Heart right ventricle (tissue), 16 donors: ENCODE measurements around the gene IL12A. TPM values are rescaled to one million over a fixed set of nuclear protein-coding genes. Genes with fewer than 3 reads are reported as not detected.

Source experiments
- ATAC-seq, 8 donors: fragments of 200-7000 bp; cut with Tn5 transposase; one replicate each; pipeline ENCODE4 v1.9.1; 2020; ENCODE audit warnings: mild to moderate bottlenecking in 8 of 8, moderate library complexity in 8 of 8, moderate number of reproducible peaks in 1 of 8
- DNase-seq, 2 donors: peaks; one replicate each; pipeline ENCODE4 v3.0.0-alpha.2; 2020
- H3K27ac ChIP-seq, 10 donors: fragments of 200-600 bp; sonication (generic) in 2 of 10; one replicate each; pipeline versions ENCODE4 v1.5.0 to v1.8.0; 2020 to 2022; ENCODE audit warnings: mild to moderate bottlenecking in 3 of 10
- H3K27me3 ChIP-seq, 7 donors: fragments of 200-600 bp; one replicate each; pipeline ENCODE4 v1.8.0; 2021 to 2022; ENCODE audit warnings: mild to moderate bottlenecking in 2 of 7
- H3K36me3 ChIP-seq, 9 donors: fragments of 200-600 bp; sonication (generic) in 1 of 9; one replicate each; pipeline versions ENCODE4 v1.5.0 to v1.8.0; 2020 to 2022; ENCODE audit warnings: mild to moderate bottlenecking in 2 of 9
- H3K4me1 ChIP-seq, 9 donors: fragments of 200-600 bp; sonication (generic) in 1 of 9; one replicate each; pipeline versions ENCODE4 v1.5.0 to v1.8.0; 2020 to 2022; ENCODE audit warnings: mild to moderate bottlenecking in 4 of 9
- H3K4me3 ChIP-seq, 10 donors: fragments of 200-600 bp; sonication (generic) in 2 of 10; one replicate each; pipeline versions ENCODE4 v1.5.0 to v1.8.0; 2020 to 2022; ENCODE audit warnings: mild to moderate bottlenecking in 7 of 10, moderate library complexity in 2 of 10
- H3K9me3 ChIP-seq, 11 donors: fragments of 200-600 bp in 10 of 11; sonication (generic) in 2 of 11; one replicate each; pipeline versions ENCODE4 v1.5.0 to v1.8.0; 2013 to 2022; ENCODE audit warnings: mild to moderate bottlenecking in 2 of 11, control low read depth in 1 of 11, moderate library complexity in 1 of 11
- CTCF ChIP-seq, 9 donors: fragments of 200-600 bp; sonication (generic) in 2 of 9; IDR thresholded peaks; one replicate each; pipeline versions ENCODE4 v1.5.0 to v1.8.0; 2021 to 2022; ENCODE audit warnings: antibody characterized with exemption in 9 of 9, mild to moderate bottlenecking in 5 of 9, moderate library complexity in 1 of 9
- WGBS, 2 donors: extraction: QIAGEN DNeasy Blood & Tissue Kit; methylation state at CpG; one replicate each; pipeline ENCODE4 v1.1.7; 2013; ENCODE audit warnings: inconsistent platforms in 1 of 2; 5-methylcytosine and 5-hydroxymethylcytosine counted together
- intact Hi-C, 10 donors: fragments of 100-400 bp; cut with DNase I; formaldehyde crosslinking; loops; one replicate each; pipeline versions ENCODE4 v1.11.1 to v1.14.2; 2022
- polyA plus RNA-seq, 2 donors: library from polyadenylated mRNA; stranded (reverse); fragments of 200-250 nt; gene quantifications; one replicate each; pipeline ENCODE4 v1.2.3, GENCODE V29; 2013
- total RNA-seq, 10 donors: library from RNA; stranded (reverse); fragmentation: NEBNext Ultra II Directional in 3 of 10; extraction: Animal tissue kit (Norgen Biotek cat#: 25700) in 3 of 10; gene quantifications; one replicate each; pipeline versions ENCODE4 v1.2.1 to v1.2.4, GENCODE V29; 2021 to 2023
- donor health status: Arrhythmogenic right ventricular cardiomyopathy.
- donor health status: ischemic (EF 13 %, LVEDD 7.1; RV severe dilation, severe dysfunction).
- donor health status: healthy with polysubstance abuse.
- donor health status: DM: no; HTN: yes; CAD: no.
- donor health status: DM: no; HTN: no; CAD: no.
- donor health status: ischemic (EF 25% LVEDD 6.9; RV normal size, moderate dysfunction).
- donor health status: ischemic (EF 25% LVEDD 5.7; RV mildly dilated, moderate dysfunction).
- donor health status: healthy.
- donor health status: DM: yes; HTN: yes; CAD: no.
- donor health status: Ischemic cardiomyopathy.
- donor health status: ischemic (EF 35%, LVEDD 5.7; RV mildly dilated, moderate dysfunction).
- donor health status: nonischemic (EF 11% LVEDD 7.7; RV severe dilation, severe dysfunction).
- donor health status: DM: yes; HTN: yes; CAD: no.
- donor health status: PGD.
- donor health status: ischemic (EF 29% LVEDD 5.4; RV normal size, mild dysfunction).
- donor health status: nonischemic (EF 23%, LVEDD 6.1; RV moderate dilation, normal function).

IL12A gene
- total and polyA plus RNA-seq, 12 donors: 0.53 to 2.3 (median 0.97) TPM; not detected in 1

DNA sequence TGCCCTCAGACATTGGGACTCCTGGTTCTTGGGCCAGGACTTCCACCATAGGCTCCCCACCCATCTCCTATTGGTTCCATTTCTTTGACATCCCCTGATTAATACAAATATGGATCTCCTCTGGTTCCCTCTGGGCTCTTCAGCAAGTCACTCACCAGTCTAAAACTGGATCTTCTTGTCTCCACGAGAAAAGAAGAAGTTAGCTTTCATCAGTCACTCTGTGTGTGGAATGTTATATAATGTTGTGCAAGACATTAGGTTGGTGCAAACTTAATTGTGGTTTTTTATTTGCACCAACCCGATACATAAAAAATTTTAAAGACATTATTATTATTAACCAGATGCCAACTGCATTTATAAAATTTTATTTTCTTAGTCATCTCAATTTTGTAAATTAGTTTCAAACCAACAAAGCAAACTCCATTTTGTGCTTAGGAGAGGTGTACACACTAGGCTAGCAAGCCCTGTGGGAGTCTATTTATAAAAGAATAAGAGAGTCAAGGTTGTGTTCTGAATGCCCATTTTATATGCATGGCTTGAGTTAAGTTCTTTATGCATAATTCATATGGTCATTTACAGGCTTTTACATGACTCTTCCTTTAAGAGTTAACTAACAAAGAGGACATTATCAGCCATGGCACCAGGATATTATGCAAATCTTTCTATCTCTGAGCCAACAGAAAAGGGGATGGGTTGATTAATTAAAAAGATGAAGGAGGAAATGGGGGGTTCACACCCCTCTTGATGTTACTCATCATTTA, 35.1 kb upstream of the IL12A start:
- H3K36me3 ChIP-seq: no peaks in the 10 kb centered on the region
- no peak overlapping the region for H3K4me3 ChIP-seq
- no peak for TF ChIP-seq CTCF (IDR thresholded peaks at IDR 0.05)
- H3K27me3 ChIP-seq: no peaks in the 10 kb centered on the region
- DNase-seq (no peak), ATAC-seq (no peak)
- peaks cover 0 to 11% (median 0%) of the 10 kb centered on the region in 11 donors for H3K9me3 ChIP-seq
- intact Hi-C loops: no loop called here
- peaks cover 0 to 4% (median 0%) of the 10 kb centered on the region in 9 donors for H3K4me1 ChIP-seq
- no peak overlapping the region for H3K27ac ChIP-seq
- WGBS, 2 donors: 70 to 78% methylated on average over 2 of the region's 2 CpGs

- intact Hi-C loops: no loop called here
- no peak for ATAC-seq
- no peaks in the 10 kb centered on the region for H3K36me3 ChIP-seq
- 79 to 81% methylated on average over 11 of the region's 11 CpGs for WGBS, 2 donors
- DNase-seq: no peak
- H3K27ac ChIP-seq: no peak overlapping the region
- H3K4me3 ChIP-seq: no peak overlapping the region
- no peaks in the 10 kb centered on the region for H3K4me1 ChIP-seq
- no peak for TF ChIP-seq CTCF (IDR thresholded peaks at IDR 0.05)
- peaks cover 0 to 11% (median 0%) of the 10 kb centered on the region in 11 donors for H3K9me3 ChIP-seq
- H3K27me3 ChIP-seq: no peaks in the 10 kb centered on the region
Observed at GRCh38 chr3:159960188-159961148, 28.2 kb upstream of the IL12A start.

GRCh38 chr3:159964166-159964973, 24.3 kb upstream of the IL12A start:
- Histone ChIP-seq H3K4me3 (no peak overlapping the region), H3K36me3 (no peaks in the 10 kb centered on the region), H3K4me1 (no peaks in the 10 kb centered on the region), H3K27ac (no peak overlapping the region), H3K27me3 (no peaks in the 10 kb centered on the region), H3K9me3 (no peaks in the 10 kb centered on the region)
- DNase-seq: no peak
- intact Hi-C loops: no loop called here
- no peak for TF ChIP-seq CTCF (IDR thresholded peaks at IDR 0.05)
- 84 to 87% methylated on average over 7 of the region's 7 CpGs for WGBS, 2 donors
- ATAC-seq: no peak

DNA sequence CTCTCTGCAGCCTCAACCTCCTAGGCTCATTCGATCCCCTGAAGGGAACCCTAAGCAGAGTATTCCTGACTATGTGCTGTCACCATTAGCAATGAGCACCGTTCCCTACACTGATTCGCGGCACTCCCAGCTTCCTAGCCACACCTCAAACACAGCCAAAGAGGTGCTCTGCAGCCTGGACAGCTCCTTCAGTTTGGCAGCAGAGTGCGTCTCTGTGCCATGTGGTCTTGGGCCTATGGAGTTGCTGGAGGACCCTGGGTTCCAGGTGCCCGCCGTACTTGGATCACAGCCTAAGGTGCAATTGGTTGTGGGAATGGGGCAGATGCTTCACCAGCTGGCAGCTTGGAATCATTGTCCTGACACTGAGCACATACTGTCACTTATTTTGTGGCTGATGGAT, 17.3 kb upstream of the IL12A start:
- no peaks in the 10 kb centered on the region for H3K9me3 ChIP-seq
- no peak for DNase-seq
- ATAC-seq: no peak
- no peaks in the 10 kb centered on the region for H3K36me3 ChIP-seq
- H3K4me3 ChIP-seq: no peak overlapping the region
- H3K27ac ChIP-seq: no peak overlapping the region
- peaks cover 0 to 7% (median 0%) of the 10 kb centered on the region in 9 donors for H3K4me1 ChIP-seq
- 79 to 92% methylated on average over 7 of the region's 7 CpGs for WGBS, 2 donors
- no peaks in the 10 kb centered on the region for H3K27me3 ChIP-seq
- no peak for TF ChIP-seq CTCF (IDR thresholded peaks at IDR 0.05)
- intact Hi-C loops: no loop called here
